Measurements from ENCODE around the gene JAKMIP1. TPM values are rescaled to one million over a fixed set of nuclear protein-coding genes. Genes with fewer than 3 reads are reported as not detected.

JAKMIP1 gene
- total RNA-seq, 1 experiment from 2014 or later = not detected

GRCh38 chr4:6058531-6059374 lies 141.6 kb downstream of the JAKMIP1 start:
- Histone ChIP-seq H3K4me1 (ENCODE audit: control insufficient read depth in 1 of 2, insufficient read depth in 2 of 2, low read length in 2 of 2) (no peaks in the 10 kb centered on the region), H3K4me2 (ENCODE audit: low read length) (no peak overlapping the region), H3K27me3 (ENCODE audit: insufficient read depth, low read length) (no peaks in the 10 kb centered on the region), H3K27ac (ENCODE audit: low read depth, low read length) (no peak overlapping the region), H2AFZ (ENCODE audit: low read depth, low read length, poor library complexity, severe bottlenecking) (no peak overlapping the region), H3K9ac (ENCODE audit: low read length) (no peak overlapping the region), H3K79me2 (ENCODE audit: insufficient read depth, low read length) (no peaks in the 10 kb centered on the region), H3K4me3 (replicated peaks in 1 of 2; ENCODE audit: low read depth in 1 of 2, low read length in 2 of 2) (no peak overlapping the region), H3K36me3 (ENCODE audit: control insufficient read depth in 1 of 2, insufficient read depth in 2 of 2, low read length in 2 of 2) (no peaks in the 10 kb centered on the region), H4K20me1 (ENCODE audit: insufficient read depth) (no peaks in the 10 kb centered on the region), H3K9me3 (ENCODE audit: control insufficient read depth in 1 of 2, insufficient read depth in 1 of 2, low read depth in 1 of 2, low read length in 2 of 2) (peaks cover 15 to 33% of the 10 kb centered on the region in 2 experiments; a peak in 2 of 4 replicates), H3K9me2 (ENCODE audit: insufficient read depth) (no peaks in the 10 kb centered on the region)
- no peak for TF ChIP-seq FOSL1 (IDR thresholded peaks at IDR 0.05; ENCODE audit: low read depth)
- TF ChIP-seq CBX3 (IDR thresholded peaks at IDR 0.05; ENCODE audit: low read depth) = peak; percentile 91
- no peak for TF ChIP-seq EZH2 (IDR thresholded peaks at IDR 0.05)
- RAD21 ChIA-PET (ENCODE audit: low non-redundant PET in 1 of 2, low total read pairs in 2 of 2, uncharacterized antibody in 2 of 2, unreplicated experiment in 2 of 2) = no interaction called here
- ATAC-seq (no peak), DNase-seq (ENCODE audit: low read depth, low spot score) (no peak)
- no TSS peak for BruUV-seq (replicated peaks)
- POLR2A ChIA-PET = no interaction called here
- intact Hi-C loops (cut with micrococcal nuclease) = no loop called here
- CTCF ChIA-PET = no interaction called here

- ATAC-seq (no peak), DNase-seq (ENCODE audit: low read depth, low spot score) (no peak)
- Histone ChIP-seq H2AFZ (ENCODE audit: low read depth, low read length, poor library complexity, severe bottlenecking) (no peak overlapping the region), H3K79me2 (ENCODE audit: insufficient read depth, low read length) (no peaks in the 10 kb centered on the region), H3K4me3 (replicated peaks in 1 of 2; ENCODE audit: low read depth in 1 of 2, low read length in 2 of 2) (no peak overlapping the region), H3K27ac (ENCODE audit: low read depth, low read length) (no peak overlapping the region), H3K9me3 (ENCODE audit: control insufficient read depth in 1 of 2, insufficient read depth in 1 of 2, low read depth in 1 of 2, low read length in 2 of 2) (peaks cover 15 to 33% of the 10 kb centered on the region in 2 experiments; a peak in 2 of 4 replicates), H4K20me1 (ENCODE audit: insufficient read depth) (no peaks in the 10 kb centered on the region), H3K4me1 (ENCODE audit: control insufficient read depth in 1 of 2, insufficient read depth in 2 of 2, low read length in 2 of 2) (peaks cover 0 to 5% of the 10 kb centered on the region in 2 experiments; a peak in 2 of 4 replicates), H3K4me2 (ENCODE audit: low read length) (no peak overlapping the region), H3K9ac (ENCODE audit: low read length) (no peak overlapping the region), H3K9me2 (ENCODE audit: insufficient read depth) (no peaks in the 10 kb centered on the region), H3K36me3 (ENCODE audit: control insufficient read depth in 1 of 2, insufficient read depth in 2 of 2, low read length in 2 of 2) (no peaks in the 10 kb centered on the region), H3K27me3 (ENCODE audit: insufficient read depth, low read length) (peaks cover 8% of the 10 kb centered on the region; the same call in 1 of the 2 replicates)
- POLR2A ChIA-PET = no interaction called here
- intact Hi-C loops (cut with micrococcal nuclease) = no loop called here
- CTCF ChIA-PET = no interaction called here
- no TSS peak for BruUV-seq (replicated peaks)
- TF ChIP-seq ZBTB33 (IDR thresholded peaks at IDR 0.05; ENCODE audit: extremely low read depth, insufficient replicate concordance, low read length) = no peak
- no peak for TF ChIP-seq EGR1 (IDR thresholded peaks at IDR 0.05; ENCODE audit: low read depth)
- TF ChIP-seq CEBPB (IDR thresholded peaks at IDR 0.05; ENCODE audit: low read depth) = no peak
- TF ChIP-seq RAD21 (IDR thresholded peaks at IDR 0.05; ENCODE audit: low read depth) = no peak
- TF ChIP-seq POLR2A (IDR thresholded peaks at IDR 0.05; ENCODE audit: borderline replicate concordance, extremely low read depth, insufficient read depth, insufficient read length) = no peak
- TF ChIP-seq ZNF274 (IDR thresholded peaks at IDR 0.05; ENCODE audit: low read depth, low read length) = no peak
- RAD21 ChIA-PET (ENCODE audit: low non-redundant PET in 1 of 2, low total read pairs in 2 of 2, uncharacterized antibody in 2 of 2, unreplicated experiment in 2 of 2) = no interaction called here
Observed at GRCh38 chr4:6056976-6057766, 143.2 kb downstream of the JAKMIP1 start.
